ENCODE data around the gene ERMAP.

The ERMAP gene

GRCh38 chr1:42880384-42880783 is 63.5 kb downstream of the ERMAP start:
- DNase-seq: no peak

DNA sequence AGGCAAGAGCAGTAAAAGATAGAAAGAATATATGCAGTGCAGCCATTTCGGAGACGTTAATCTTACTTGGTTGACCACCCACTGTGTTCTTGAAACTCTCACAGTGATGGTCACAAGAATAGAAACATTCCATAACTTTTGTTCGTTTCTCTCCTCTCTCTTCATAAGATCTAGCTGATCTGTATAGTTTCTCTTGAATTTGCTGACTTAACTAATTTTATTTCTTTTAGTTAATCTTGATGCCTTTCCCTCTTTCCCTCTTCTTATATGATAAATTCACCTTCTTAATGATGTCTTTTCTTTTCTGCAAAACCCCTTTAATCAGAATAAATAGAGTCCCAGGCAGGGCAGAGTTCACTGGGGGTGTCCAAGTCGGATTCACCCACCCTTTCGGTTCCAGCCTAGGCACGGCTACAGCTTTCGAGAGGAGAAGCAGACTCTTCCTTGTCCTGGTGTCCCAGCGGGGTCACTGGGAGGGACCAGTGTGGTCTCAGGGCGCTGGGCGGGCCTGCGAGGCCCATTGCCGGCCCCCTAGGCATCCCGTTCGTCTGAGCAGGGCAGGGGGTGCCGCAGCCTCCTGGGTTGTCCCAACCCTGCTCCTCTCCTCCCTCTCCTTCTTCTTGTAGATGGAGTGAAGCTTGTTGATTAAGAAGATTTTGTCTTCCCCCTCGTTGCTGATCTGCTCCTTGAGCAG is 69.3 kb downstream of the ERMAP start:
- DNase-seq: no peak

- DNase-seq: no peak
These were observed 69.9 kb downstream of the ERMAP start for GRCh38 chr1:42886800-42887199.

GRCh38 chr1:42887366-42887765 is 70.4 kb downstream of the ERMAP start:
- DNase-seq: no peak

GRCh38 chr1:42888013-42888633 is 71.2 kb downstream of the ERMAP start:
- DNase-seq: no peak

DNA sequence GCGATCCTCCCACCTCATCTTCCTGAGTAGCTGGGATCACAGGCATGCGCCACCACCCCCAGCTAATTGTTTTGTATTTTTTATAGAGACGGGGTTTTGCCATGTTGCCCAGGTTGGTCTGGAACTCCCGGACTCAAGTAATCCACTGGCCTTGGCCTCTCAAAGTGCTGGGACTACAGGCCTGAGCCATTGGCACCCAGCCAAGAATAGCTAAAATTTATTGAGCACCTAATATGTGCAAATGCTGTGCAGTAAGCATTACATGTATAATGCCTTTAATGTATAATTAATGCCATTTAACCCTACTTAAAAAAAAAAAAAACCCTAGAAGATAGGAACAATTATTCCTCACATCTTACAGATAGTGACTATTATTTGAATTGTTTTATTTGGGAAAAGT is 72.3 kb downstream of the ERMAP start:
- DNase-seq: no peak

GRCh38 chr1:42891465-42892138 is 74.7 kb downstream of the ERMAP start:
- no peak for DNase-seq
